TTC549 (cell line): ENCODE data around the gene SERPINA5.
"Not testable (repeated sequence)": the region's sequence is repeated elsewhere in the genome, so short reads cannot be mapped to it uniquely, and the experiment has no call there.

Source experiments
- FAIRE-seq: peaks from 2 replicates; lab custom pipeline; 2012; peaks lifted over from hg19 to GRCh38; lab: Jason Lieb, UNC

The SERPINA5 gene

GRCh38 chr14:94575730-94576585 lies 5.3 kb upstream of the SERPINA5 start:
- no peak for FAIRE-seq

GRCh38 chr14:94577472-94577871 lies 3.8 kb upstream of the SERPINA5 start:
- FAIRE-seq, result not testable (repeated sequence)

- no peak for FAIRE-seq
These were observed 2.5 kb upstream of the SERPINA5 start for GRCh38 chr14:94578712-94579111.

GRCh38 chr14:94582199-94582750 lies 1.0 kb downstream of the SERPINA5 start:
- FAIRE-seq, result no peak

- no peak for FAIRE-seq
These were observed 1.6 kb downstream of the SERPINA5 start for GRCh38 chr14:94582851-94583250.

GRCh38 chr14:94583557-94583956 lies 2.3 kb downstream of the SERPINA5 start:
- no peak for FAIRE-seq

GRCh38 chr14:94584591-94585280 lies 3.5 kb downstream of the SERPINA5 start:
- no peak for FAIRE-seq

GRCh38 chr14:94586635-94587034 lies 5.4 kb downstream of the SERPINA5 start:
- no peak for FAIRE-seq

- no peak for FAIRE-seq
These were observed 7.1 kb downstream of the SERPINA5 start for GRCh38 chr14:94588311-94588710.

GRCh38 chr14:94591073-94591472 lies 9.8 kb downstream of the SERPINA5 start:
- no peak for FAIRE-seq

GRCh38 chr14:94591871-94592270 lies 10.6 kb downstream of the SERPINA5 start:
- no peak for FAIRE-seq

- no peak for FAIRE-seq
These were observed 11.2 kb downstream of the SERPINA5 start for GRCh38 chr14:94592457-94592856.

GRCh38 chr14:94593376-94593748 lies 12.1 kb downstream of the SERPINA5 start:
- FAIRE-seq, result no peak

GRCh38 chr14:94593749-94594431 lies 12.7 kb downstream of the SERPINA5 start:
- no peak for FAIRE-seq

GRCh38 chr14:94594441-94594840 lies 13.2 kb downstream of the SERPINA5 start:
- no peak for FAIRE-seq

- no peak for FAIRE-seq
These were observed 14.7 kb downstream of the SERPINA5 start for GRCh38 chr14:94595912-94596311.

- no peak for FAIRE-seq
These were observed 15.1 kb downstream of the SERPINA5 start for GRCh38 chr14:94596361-94596760.

GRCh38 chr14:94597788-94598187 lies 16.6 kb downstream of the SERPINA5 start:
- no peak for FAIRE-seq

- FAIRE-seq, result no peak
These were observed 17.2 kb downstream of the SERPINA5 start for GRCh38 chr14:94598506-94598815.

GRCh38 chr14:94598816-94599655 lies 17.8 kb downstream of the SERPINA5 start:
- FAIRE-seq, result no peak

- FAIRE-seq, result no peak
These were observed 18.4 kb downstream of the SERPINA5 start for GRCh38 chr14:94599656-94600004.

- FAIRE-seq, result no peak
These were observed 18.9 kb downstream of the SERPINA5 start for GRCh38 chr14:94600148-94600545.
